ENCODE data around the gene SRD5A1. TPM values are rescaled to one million over a fixed set of nuclear protein-coding genes. Genes with fewer than 3 reads are reported as not detected.

The SRD5A1 gene
- total RNA-seq, 5 donors from 2014 or later (not counting 1 experiment from before 2014, with no cell fraction given), result 2.3 to 13.6 (median 9.6) TPM

GRCh38 chr5:6723816-6724300 is 90.6 kb downstream of the SRD5A1 start:
- ChIA-PET POLR2A (no interaction called here), CTCF (no interaction called here)
- H3K27ac ChIP-seq (ENCODE audit: low read length), result no peak overlapping the region
- no peak overlapping the region for H3K4me3 ChIP-seq (ENCODE audit: control insufficient read depth in 1 of 2, extremely low read depth in 1 of 2, low read length in 1 of 2)
- H3K27me3 Mint-ChIP-seq, result no peaks in the 10 kb centered on the region
- H3K36me3 ChIP-seq (ENCODE audit: control insufficient read depth in 2 of 2, extremely low read depth in 1 of 2, insufficient read depth in 1 of 2, low read length in 1 of 2), result peaks cover 0 to 19% of the 10 kb centered on the region in 2 donors
- H3K4me1 ChIP-seq (ENCODE audit: control insufficient read depth in 1 of 2, extremely low read depth in 1 of 2, insufficient read depth in 2 of 2, low read length in 2 of 2), result peaks cover 3 to 66% of the 10 kb centered on the region in 2 experiments
- ATAC-seq (replicated peaks in 1 of 4), result no peak
- H3K9me3 Mint-ChIP-seq, result no peaks in the 10 kb centered on the region
- H3K27me3 ChIP-seq (replicated peaks in 1 of 2; ENCODE audit: control insufficient read depth in 2 of 2, extremely low read depth in 1 of 2, insufficient read depth in 2 of 2, low read length in 1 of 2), result no peaks in the 10 kb centered on the region
- 93% methylated on average over 9 of the region's 12 CpGs for WGBS (ENCODE audit: insufficient coverage)
- H3K9me3 ChIP-seq, result no peaks in the 10 kb centered on the region
- H3K27ac Mint-ChIP-seq, result peak overlapping the region in 1 of 2 donors; percentile 8
- no peak overlapping the region for H3K4me3 Mint-ChIP-seq
- peaks cover 94 to 96% (median 96%) of the 10 kb centered on the region in 3 donors for H3K4me1 Mint-ChIP-seq
- DNase-seq, result no peak
- peaks cover 15% of the 10 kb centered on the region for H3K36me3 Mint-ChIP-seq

Other genes starting within 250 kb of the SRD5A1 start
- under 1 TPM in 2 of 5 donors, not detected in 3; 0.06 to 0.14 TPM for gene UBE2QL1, start 184.6 kb upstream of the SRD5A1 start, total RNA-seq
- gene NSUN2, start 396 bp upstream of the SRD5A1 start, total RNA-seq, result 10 to 100 TPM; 60.8 to 90.9 (median 68.7) TPM
- 10 to 100 TPM; 42.7 to 62.9 (median 45.6) TPM for gene TENT4A, start 80.0 kb downstream of the SRD5A1 start, total RNA-seq